ENCODE results near the gene CARD14.

The CARD14 gene

DNA sequence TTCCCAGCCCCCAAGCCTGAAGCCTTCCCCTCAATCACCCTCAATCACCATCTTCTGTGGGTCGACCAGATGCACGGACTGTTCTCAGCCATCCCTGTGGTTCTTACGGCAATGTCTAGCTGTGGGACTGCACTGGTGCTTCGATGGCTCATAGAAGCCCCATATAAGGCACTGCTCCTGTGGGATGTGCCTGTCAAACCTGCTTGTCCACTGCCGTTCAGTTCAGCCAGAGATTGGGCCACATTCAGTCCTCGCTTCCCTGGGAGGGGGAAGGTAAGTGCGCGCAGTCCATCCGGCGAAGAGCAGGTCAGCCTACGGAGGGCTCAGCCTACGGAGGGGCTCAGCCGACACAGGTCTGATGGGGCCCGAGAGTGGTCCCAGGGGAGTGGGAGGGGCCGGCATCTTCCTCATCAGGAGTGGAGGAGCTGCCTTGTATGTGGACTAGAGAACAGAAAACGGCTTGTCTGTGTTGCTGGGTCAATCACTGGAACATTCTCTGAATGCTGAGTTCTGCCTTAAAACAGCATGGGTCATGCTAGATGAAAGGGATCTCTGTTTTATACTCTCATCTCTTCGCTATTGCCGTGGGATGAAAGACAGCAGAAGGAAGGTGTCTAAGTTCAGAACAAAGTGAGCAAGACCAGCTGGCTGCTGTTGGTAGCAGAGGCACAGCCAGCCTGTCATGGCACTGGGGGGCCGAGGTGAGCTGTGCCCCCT is at the start of gene CARD14:
CARD14 (plus strand) TSS at position 247 of the 717 bp plus-strand sequence. CDS start 11,409 bp downstream, outside the sequence.
- no peak within 1 kb of the TSS for H3K4me3 ChIP-seq (ENCODE audit: low read depth, low read length)

DNA sequence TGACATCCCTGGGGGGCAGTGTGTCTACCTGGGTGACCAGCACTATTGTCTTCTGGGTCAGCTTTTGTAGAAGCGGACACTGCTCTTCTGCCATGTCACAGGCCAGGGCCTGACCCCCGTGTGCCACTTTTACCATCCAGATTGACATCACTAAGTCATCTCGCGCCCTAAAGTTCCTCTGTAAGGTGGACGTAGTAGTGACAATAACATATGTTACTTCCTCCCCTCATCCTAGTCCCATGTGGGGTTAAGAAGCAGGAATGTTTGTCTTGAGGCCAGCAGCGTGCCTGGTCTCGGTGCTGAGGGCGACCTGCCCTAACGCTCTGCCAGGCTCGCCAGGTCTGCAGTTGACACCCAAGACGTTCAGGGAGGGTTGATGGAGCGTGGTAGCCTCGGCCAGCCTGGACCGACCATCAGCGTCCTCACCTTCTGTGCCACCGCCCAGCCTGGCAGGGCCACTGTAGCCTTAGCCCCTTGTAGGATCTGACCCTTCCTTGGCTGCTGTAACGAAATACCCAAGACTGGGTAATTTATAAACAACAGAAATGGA is 47.7 kb upstream of the CARD14 start:
- H3K4me3 ChIP-seq (ENCODE audit: low read depth, low read length): no peak overlapping the region

DNA sequence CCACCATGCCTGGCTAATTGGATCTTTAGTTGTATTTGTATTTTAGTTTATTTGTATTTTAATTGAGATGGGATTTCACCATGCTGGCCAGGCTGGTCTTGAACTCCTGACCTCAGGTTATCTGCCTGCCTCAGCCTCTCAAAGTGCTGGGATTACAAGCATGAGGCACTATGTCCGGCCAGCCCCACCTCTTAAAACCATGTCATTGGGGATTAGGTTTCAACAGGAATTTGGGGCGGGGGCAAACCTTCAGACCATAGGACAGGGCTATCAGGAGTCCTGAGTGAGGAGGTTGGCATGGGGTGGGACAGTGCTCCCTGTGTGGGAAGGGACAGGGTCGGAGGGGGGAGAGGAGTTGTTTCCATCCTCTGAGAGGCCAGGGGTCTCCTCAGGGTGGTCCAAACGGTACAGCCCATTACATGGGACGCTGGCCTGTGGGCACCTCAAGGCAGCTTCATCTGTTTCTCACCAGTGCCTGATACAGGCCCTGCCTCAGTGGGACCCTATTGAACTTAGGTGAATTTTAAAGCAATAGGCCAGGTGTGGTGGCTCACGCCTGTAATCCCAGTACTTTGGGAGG is 46.8 kb upstream of the CARD14 start:
- no peak overlapping the region for H3K4me3 ChIP-seq (ENCODE audit: low read depth, low read length)

DNA sequence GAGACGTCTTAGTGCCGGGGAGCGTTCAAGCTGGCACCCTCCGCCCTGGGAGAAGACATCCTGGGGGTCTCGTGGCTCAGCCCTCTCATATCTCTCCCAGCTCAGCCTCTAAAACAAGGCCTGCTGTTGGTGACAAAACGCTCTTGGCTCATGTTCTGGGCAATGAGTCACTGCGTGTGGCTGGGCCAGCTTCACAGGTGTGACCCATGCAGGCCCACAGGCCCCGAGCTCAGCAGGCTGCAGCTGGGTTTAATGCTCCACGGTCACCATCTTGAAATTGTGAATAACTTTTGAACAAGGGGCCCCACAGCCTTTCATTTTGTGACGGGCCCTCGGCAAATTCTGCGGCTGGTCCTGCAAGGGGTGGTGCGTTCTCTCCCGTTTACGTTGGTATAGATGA is 46.0 kb upstream of the CARD14 start:
- no peak overlapping the region for H3K4me3 ChIP-seq (ENCODE audit: low read depth, low read length)

DNA sequence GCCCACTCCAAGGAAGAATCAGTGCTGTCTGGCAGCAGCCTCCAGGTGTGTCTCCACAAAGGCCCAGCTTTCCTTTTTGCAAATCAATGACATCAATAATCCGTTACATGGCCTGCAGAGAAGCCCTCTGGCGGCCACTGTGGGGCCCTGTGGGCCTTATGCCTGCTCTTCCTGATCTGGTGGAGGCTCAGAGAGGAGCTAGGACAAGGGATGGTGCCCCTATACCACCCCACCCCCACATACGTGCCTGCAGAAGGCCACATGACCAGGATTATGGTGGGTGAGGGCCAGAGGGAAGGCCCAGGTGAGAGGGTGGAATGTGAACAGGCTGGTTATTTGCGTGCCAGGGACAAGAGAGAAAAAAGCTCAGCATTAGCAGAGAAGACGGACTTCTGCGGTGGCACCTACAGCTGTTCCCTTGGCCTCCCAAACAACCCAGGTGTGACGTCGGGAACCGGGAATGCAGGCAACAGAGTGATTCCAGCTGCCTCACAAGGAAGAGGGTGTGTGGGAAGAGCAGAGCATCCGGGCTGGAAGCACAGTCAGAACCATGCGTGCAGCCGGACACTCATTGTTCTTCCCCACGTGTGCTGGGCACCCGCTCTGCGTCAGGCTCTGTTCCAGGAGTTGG is 45.4 kb upstream of the CARD14 start:
- no peak overlapping the region for H3K4me3 ChIP-seq (ENCODE audit: low read depth, low read length)

DNA sequence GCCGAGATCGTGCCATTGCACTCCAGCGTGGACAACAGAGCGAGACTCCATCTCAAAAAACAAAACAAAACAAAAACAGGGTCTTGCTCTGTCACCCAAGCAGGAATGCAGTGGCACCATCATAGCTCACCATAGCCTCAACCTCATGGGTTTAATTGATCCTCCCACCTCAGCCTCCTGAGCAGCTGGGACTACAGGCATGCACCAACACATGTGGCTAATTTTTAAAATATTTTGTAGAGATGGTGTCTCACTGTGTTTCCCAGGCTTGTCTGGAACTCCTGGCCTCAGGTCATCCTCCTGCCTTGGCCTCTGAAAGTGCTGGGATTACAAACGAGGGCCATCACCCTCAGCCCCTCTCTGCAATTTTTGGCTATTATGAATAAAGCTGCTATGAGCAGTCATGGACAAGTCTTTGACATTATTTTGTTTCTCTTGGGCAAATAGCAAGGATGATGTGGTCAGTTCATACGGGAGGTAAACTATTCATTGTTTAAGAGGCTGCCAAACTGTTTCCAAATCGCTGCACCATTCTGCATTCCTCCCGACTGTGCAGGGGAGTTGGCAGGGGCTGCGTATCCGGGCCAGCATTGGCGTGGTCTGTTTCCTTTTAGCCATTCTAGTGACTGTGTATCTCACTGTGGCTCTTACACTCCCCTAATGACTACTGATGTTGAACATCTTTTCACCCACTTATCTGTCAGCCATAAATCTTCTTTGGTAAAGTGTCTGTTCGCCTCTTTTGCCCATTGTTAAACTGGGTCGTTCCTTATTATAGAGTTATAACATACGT is 44.0 kb upstream of the CARD14 start:
- no peak overlapping the region for H3K4me3 ChIP-seq (ENCODE audit: low read depth, low read length)

DNA sequence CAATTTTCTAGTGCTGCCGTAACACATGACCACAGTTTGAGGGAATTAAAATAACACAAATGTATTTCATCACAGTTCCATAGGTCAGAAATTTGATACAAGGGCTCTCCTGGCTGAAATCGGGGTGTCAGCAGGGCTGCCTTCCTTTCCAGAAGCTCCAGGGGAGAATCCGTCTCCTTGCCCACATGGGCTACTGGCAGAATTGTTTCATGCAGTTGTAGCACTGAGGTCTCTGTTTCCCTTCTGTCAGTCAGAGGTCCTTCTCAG is 43.4 kb upstream of the CARD14 start:
- no peak overlapping the region for H3K4me3 ChIP-seq (ENCODE audit: low read depth, low read length)

DNA sequence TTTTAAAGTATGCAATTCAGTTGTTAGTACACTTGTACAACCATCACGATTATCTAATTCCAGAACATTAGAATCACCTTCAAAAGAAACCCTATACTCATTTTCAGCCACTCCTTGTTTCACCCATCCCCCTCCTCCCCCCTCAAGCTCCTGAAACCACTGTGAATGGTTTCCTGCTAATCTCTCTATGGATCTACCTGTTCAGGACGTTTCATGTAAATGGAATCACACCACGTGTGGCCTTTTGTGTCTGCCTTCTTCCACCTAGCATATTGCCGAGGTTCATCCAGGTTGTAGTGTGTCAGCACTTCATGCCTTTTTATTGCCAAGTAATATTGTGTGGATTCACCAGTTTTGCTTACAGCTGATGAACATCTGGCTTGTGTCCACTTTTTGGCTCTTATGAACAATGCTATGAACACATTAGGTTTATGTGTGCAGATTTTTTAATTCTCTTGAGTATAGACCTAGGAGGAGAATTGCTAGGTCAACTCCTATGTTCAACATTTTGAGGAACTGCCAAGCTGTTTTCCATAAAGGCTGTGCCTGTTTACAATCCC is 40.7 kb upstream of the CARD14 start:
- H3K4me3 ChIP-seq (ENCODE audit: low read depth, low read length): no peak overlapping the region

DNA sequence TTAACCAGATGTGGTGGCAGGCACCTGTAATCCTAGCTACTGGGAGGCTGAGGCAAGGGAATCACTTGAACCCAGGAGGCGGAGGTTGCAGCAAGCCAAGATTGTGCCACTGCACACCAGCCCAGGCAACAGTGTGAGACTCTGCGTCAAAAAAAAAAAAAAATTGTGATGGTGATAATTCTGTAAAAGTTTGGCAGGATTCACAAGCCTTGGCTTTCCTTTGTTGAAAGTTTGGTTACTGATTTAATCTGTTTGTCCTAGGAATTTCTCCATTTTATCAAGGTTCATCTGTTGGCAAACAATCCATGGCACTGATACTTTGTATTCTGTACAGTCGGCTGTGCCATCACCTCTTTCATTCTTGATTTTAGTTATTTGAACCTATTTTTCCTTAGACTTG is 38.8 kb upstream of the CARD14 start:
- no peak overlapping the region for H3K4me3 ChIP-seq (ENCODE audit: low read depth, low read length)

DNA sequence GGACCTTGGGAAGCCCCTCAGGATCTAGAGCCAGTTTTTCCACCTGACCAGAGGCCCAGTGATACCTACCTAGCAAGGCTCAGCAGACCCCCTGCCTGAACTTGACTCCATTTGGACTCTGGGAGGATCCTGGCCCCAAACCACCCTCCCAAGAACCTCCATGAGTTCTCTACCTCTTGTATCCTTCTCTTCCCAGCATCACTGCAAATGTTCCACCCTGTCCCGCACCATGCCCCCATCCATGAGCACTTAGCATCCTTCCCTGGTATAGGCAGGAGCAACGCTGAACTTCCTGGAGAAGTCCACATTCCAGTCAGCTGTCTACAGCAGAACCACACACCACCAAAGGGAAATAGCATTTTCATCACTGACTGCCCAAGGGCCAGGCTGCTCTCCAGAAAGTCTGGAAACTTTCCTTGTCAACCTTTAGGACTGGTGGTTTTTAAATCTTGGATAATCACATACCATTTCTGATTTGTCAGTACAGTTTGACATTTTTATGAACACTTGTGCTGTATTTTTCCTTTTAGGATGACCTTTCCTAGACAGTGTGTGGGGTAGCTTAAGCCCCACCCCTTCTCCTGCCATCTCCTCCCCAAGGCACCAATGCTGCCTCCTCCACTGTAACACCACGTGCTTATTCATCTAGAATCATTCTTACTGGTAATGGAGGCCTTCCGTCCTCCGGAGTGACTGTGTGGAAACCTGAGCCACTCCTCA is 36.8 kb upstream of the CARD14 start:
- H3K4me3 ChIP-seq (ENCODE audit: low read depth, low read length): no peak overlapping the region

DNA sequence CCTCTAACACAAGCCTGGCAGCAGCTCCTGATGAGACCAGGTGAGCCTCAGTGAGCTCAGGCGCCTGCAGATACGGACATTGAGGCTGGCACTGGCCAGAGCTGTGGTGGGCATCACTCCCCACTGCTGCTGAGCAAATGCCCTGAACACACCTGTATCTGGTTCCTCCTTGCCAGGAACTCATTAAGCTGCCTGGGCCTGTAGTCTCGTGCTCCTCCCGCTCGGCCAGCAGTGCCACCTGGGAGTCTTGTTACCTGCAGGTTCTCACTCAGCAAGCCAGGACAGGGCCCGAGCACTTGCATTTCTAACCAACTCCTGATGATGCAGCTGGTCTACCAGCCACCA is 36.2 kb upstream of the CARD14 start:
- no peak overlapping the region for H3K4me3 ChIP-seq (ENCODE audit: low read depth, low read length)

DNA sequence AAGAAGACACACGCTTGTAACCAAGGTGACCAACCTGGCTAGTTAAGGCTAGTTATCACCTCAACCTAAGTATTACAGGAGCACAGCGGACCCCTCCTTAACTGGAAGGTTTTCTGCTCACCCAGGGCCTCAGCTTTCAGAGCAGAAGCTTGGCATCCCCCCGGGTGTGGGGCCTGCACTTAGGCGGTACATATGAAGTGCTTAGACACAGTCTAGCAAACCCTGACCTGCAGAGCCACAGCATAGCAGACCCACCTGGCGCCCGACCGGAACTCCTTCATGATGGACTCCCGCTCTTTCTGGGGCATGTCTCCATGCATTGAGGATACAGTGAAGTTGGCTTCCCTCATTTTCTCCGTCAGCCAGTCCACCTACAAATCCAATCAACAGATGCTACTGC is 32.7 kb upstream of the CARD14 start:
- no peak overlapping the region for H3K4me3 ChIP-seq (ENCODE audit: low read depth, low read length)

DNA sequence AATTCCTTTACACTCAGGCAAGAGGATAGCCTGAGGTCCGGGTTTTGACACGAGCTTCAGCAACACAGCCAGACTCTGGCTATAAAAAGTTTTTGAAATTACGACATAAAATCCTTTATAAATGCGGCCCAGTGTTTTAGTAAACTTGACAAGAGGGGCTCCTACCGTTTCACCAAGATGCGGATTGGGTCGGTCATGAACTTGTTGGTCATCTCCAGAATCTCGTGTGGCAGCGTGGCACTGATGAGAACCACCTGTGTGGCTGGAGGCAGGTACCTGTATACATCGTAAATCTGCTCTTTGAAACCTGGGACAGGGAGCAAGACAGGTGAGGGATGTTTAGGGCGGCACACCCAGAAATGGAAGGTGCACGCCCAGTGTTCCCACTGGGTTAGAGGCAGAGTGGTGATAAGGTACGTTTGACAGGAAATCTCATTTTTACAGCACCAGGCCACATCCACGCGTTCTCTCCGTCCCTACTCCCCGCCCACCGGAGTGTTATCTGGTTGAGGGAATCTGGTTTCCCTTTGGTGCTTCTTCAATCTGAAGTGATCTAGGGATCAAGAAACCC is 30.9 kb upstream of the CARD14 start:
- H3K4me3 ChIP-seq (ENCODE audit: low read depth, low read length): no peak overlapping the region

DNA sequence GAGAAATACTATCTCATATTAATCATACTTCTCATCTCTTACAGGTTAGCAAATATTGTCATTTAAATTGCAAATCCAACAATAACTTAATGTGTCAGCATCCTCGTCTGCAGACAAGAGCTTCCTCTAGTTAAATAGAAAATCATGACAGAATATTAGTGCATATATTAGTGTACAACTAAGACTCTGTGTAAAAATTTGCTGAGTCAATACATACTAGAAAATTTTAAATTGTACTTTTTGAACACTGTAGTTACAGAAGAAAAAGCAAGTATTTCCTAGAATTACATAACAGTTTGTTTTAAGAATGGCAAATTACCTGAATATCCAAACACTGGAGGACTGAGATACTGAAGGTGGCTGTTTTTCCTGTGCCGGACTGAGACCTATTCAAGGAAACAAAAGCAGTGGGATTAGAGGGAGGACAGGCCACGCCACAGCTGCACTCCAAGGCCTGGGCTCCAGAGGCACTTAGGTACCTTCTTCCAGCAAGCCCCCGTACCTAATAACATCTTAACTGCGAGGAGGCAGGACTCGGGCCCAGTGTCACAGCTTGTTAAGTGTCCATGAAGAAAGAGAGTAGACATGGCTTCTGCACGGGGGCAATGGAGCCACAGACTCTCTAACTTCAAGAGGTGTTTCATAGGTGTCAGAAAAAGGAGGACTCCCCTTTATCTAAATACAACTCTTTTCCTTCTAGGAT is 28.2 kb upstream of the CARD14 start:
- H3K4me3 ChIP-seq (ENCODE audit: low read depth, low read length): no peak overlapping the region

DNA sequence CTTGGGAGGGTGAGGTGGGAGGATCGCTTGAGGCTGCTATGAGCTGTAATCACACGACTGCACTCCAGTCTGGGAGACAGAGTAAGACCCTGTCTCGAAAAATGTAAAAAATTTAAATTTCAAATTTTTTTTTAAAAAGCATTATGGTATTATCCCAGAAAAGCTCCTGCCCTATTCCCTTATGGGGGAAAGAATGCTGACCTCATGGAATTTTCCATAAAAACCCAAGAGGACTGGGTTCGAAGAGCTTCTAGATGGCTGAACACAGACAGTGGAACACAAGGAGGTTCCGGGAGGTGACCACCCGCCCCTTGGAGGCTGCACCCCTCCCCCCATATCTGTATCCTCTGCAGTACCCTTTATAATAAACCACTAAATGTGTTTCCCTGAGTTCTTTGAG is 26.9 kb upstream of the CARD14 start:
- H3K4me3 ChIP-seq (ENCODE audit: low read depth, low read length): no peak overlapping the region

DNA sequence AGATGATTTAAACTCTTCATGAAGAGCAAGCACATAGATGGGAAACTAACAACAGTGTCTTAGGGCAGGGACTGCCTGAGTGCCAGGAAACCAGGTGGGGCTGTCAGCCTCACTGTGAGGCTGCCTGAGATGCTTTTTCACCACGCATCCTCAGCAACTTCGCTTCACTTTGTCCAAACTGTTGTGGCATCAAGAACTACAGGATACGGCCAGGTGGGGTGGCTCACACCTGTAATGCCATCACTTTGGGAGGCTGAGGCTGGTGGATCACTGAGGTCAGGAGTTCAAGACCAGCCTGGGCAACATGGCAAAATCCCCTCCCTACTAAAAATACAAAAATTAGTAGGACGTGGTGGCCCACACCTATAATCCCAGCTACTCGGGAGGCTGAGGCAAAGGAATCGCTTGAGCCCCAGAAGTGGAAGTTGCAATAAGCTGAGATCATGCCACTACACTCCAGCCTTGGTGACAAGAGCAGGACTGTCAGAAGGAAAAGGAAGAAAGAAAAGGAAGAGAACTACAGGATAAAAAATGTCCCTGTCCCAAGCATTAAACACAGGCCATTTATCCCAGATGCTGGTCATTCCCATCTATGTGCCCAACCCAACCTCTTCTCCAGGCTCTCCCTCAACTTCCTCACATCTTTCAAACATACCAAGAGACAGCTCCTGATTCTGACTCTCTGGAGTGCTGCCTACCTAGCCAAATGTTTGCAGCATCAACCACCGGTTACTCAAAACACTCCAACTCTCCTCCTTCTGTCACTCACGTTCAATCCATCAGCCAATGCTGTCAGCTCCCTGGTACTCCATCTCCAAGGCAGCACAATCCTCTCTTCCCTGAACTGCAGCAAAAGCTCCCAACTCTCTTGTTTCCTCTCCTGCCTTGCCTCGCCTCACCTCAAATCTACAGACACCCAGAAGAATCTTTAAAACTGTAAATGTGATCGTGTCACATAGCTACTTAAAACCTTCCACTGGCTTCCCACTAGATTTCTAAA is 24.5 kb upstream of the CARD14 start:
- H3K4me3 ChIP-seq (ENCODE audit: low read depth, low read length): peak overlapping the region; percentile 95

DNA sequence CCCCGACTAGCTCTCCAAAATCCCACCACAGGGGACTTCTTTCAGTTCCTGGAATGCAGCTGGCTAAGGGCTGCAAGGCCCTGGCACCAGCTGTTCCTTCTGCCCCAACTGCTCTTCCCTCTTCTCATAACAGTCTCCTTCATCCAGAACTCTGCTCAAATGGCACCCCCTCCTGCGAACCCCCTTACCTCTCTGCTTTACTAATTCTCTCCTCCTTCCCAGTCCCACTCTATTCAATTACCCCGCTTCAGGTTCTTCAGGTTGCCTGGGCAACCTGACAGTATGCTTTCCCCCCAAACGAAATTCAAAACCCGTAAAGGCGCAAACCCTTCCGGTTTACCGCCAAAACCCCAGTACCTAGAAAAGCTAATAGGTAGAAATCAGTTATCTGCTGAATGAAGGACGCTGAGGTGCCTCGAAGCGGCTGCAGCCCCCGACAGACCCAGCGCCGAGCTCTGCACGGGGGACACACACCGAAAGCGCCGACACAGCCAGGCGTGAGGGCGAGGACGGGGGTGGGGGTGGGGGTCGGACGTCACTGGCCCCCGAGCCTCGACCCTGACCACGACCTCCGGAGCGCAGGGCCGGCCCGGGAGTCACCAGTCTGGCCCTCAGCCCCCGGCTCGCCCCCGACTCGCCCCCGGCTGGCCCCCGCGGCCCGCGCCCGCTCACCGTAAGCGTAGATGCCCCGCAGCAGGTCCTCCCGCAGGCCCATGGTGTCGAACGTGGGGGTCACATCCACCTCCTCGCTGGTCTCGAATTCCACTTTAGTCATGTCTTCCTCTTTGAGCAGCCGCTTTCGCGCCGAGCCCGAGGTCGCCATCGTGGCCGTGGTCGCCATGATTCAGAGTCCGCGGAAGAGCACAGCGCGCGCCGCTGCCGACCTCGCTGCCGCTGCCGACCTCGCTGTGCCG is 23.5 kb upstream of the CARD14 start:
- H3K4me3 ChIP-seq (ENCODE audit: low read depth, low read length): peak overlapping the region; percentile 95
